ENCODE measurements around the gene PDLIM5. TPM values are rescaled to one million over a fixed set of nuclear protein-coding genes. Genes with fewer than 3 reads are reported as not detected.

Gene PDLIM5
- total RNA-seq, 3 donors from 2014 or later (not counting 1 experiment from before 2014, with no cell fraction given) = 41.8 to 94.8 (median 50.5) TPM

GRCh38 chr4:94639298-94639697 lies 187.6 kb downstream of the PDLIM5 start:
- no peak overlapping the region for H3K4me3 ChIP-seq (ENCODE audit: low read length)
- WGBS (ENCODE audit: insufficient coverage) = 90% methylated on average over 2 of the region's 2 CpGs
- Mint-ChIP-seq H3K9me3 (no peaks in the 10 kb centered on the region), H3K4me3 (no peak overlapping the region), H3K36me3 (no peaks in the 10 kb centered on the region), H3K27me3 (ENCODE audit: low read depth in 2 of 2) (no peaks in the 10 kb centered on the region), H3K4me1 (peaks cover 0 to 4% of the 10 kb centered on the region in 2 donors), H3K27ac (no peak overlapping the region)
- no peaks in the 10 kb centered on the region for H3K9me3 ChIP-seq (ENCODE audit: control insufficient read depth, insufficient read depth, low read length)
- no peak for ATAC-seq
- no peak overlapping the region for H3K27ac ChIP-seq (ENCODE audit: low read length)
- H3K36me3 ChIP-seq (ENCODE audit: control insufficient read depth, insufficient read depth, low read length) = peaks cover 3% of the 10 kb centered on the region
- TF ChIP-seq CTCF (IDR thresholded peaks at IDR 0.05) = no peak
- DNase-seq = no peak
- H3K27me3 ChIP-seq (ENCODE audit: control insufficient read depth, insufficient read depth, low read length) = no peaks in the 10 kb centered on the region
- H3K4me1 ChIP-seq (ENCODE audit: control insufficient read depth, insufficient read depth, low read length) = no peaks in the 10 kb centered on the region
- intact Hi-C loops (cut with micrococcal nuclease) = no loop called here

DNA sequence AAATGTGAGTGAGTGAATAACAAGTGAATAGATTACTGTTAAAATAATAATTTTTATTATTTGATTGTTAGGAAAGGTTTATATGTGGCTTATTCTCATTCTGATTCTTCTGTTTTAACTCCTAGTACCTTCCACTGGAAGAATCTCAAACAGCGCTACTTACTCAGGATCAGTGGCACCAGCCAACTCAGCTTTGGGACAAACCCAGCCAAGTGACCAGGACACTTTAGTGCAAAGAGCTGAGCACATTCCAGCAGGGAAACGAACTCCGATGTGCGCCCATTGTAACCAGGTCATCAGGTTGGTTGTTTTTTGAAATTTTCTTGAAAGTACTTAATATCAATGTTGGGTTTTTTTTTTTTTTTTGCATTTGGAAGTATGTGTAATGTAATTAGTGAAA lies 188.4 kb downstream of the PDLIM5 start:
- Mint-ChIP-seq H3K9me3 (no peaks in the 10 kb centered on the region), H3K27ac (no peak overlapping the region)
- 98% methylated on average over 4 of the region's 4 CpGs for WGBS (ENCODE audit: insufficient coverage)

DNA sequence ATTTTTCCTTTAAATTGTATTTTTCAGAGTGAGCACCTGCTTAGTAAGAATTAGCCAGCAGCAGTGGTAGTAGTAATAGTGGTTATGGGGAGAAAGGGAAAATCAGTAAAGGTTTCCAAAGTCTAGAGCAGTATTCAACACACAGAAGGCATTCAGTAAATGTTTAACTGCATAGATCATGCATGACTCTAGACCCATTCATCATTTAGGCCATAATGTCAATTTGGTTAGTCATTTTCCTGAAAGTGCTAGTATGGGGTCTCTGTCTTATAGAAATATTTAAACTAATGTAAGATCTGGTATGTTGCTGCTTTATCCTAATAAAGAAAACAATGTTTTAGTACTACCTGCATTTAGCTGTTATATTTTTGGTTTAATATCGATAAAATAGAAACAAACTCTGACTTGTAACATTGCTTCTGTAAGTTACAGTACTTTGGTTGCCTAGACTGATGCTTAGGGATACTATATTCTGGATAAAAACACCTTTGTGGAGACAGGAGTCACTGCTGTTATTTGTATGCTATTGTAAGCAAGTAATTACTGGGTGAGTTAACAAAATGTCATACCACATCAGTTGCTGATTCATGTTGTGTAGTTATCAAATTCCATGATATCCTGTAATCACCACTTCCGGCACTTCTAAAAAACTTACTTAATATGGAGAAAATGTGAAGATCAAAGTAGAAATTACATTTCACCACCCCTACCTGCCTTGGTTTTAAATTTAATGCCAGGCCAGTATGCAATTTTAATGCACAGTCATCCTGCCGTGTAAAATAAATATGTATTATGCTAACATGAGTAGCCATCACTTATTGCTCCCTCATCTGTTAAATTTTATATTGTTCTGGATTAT lies 190.2 kb downstream of the PDLIM5 start:
- Mint-ChIP-seq H3K9me3 (no peaks in the 10 kb centered on the region), H3K27me3 (ENCODE audit: low read depth in 2 of 2) (no peaks in the 10 kb centered on the region), H3K36me3 (no peaks in the 10 kb centered on the region), H3K4me1 (no peaks in the 10 kb centered on the region), H3K27ac (no peak overlapping the region), H3K4me3 (no peak overlapping the region)
- Histone ChIP-seq H3K4me1 (ENCODE audit: control insufficient read depth, insufficient read depth, low read length) (no peaks in the 10 kb centered on the region), H3K27me3 (ENCODE audit: control insufficient read depth, insufficient read depth, low read length) (no peaks in the 10 kb centered on the region), H3K36me3 (ENCODE audit: control insufficient read depth, insufficient read depth, low read length) (peaks cover 6% of the 10 kb centered on the region), H3K4me3 (ENCODE audit: low read length) (no peak overlapping the region), H3K9me3 (ENCODE audit: control insufficient read depth, insufficient read depth, low read length) (no peaks in the 10 kb centered on the region), H3K27ac (ENCODE audit: low read length) (no peak overlapping the region)
- intact Hi-C loops (cut with micrococcal nuclease) = no loop called here
- WGBS (ENCODE audit: insufficient coverage) = 100% methylated on average over 1 of the region's 3 CpGs
- DNase-seq = no peak
- TF ChIP-seq CTCF (IDR thresholded peaks at IDR 0.05) = no peak
- ATAC-seq = no peak

More for the DNA sequence above, 188.4 kb downstream of the PDLIM5 start:
- no peaks in the 10 kb centered on the region for H3K27me3 ChIP-seq (ENCODE audit: control insufficient read depth, insufficient read depth, low read length)
- no peak overlapping the region for H3K4me3 ChIP-seq (ENCODE audit: low read length)
- TF ChIP-seq CTCF (IDR thresholded peaks at IDR 0.05) = no peak
- Mint-ChIP-seq H3K4me1 (peaks cover 0 to 4% of the 10 kb centered on the region in 2 donors), H3K36me3 (no peaks in the 10 kb centered on the region), H3K27me3 (ENCODE audit: low read depth in 2 of 2) (no peaks in the 10 kb centered on the region), H3K4me3 (no peak overlapping the region)
- no peaks in the 10 kb centered on the region for H3K9me3 ChIP-seq (ENCODE audit: control insufficient read depth, insufficient read depth, low read length)
- intact Hi-C loops (cut with micrococcal nuclease) = no loop called here
- no peak for DNase-seq
- H3K36me3 ChIP-seq (ENCODE audit: control insufficient read depth, insufficient read depth, low read length) = peaks cover 3% of the 10 kb centered on the region
- no peak overlapping the region for H3K27ac ChIP-seq (ENCODE audit: low read length)
- H3K4me1 ChIP-seq (ENCODE audit: control insufficient read depth, insufficient read depth, low read length) = no peaks in the 10 kb centered on the region
- ATAC-seq = no peak

- no peaks in the 10 kb centered on the region for H3K9me3 ChIP-seq (ENCODE audit: control insufficient read depth, insufficient read depth, low read length)
These were observed 190.8 kb downstream of the PDLIM5 start for GRCh38 chr4:94642561-94642866.

More at GRCh38 chr4:94642561-94642866, 190.8 kb downstream of the PDLIM5 start:
- 90% methylated on average over 1 of the region's 2 CpGs for WGBS (ENCODE audit: insufficient coverage)
- intact Hi-C loops (cut with micrococcal nuclease) = no loop called here
- H3K27me3 Mint-ChIP-seq (ENCODE audit: low read depth in 2 of 2) = no peaks in the 10 kb centered on the region
- no peaks in the 10 kb centered on the region for H3K4me1 ChIP-seq (ENCODE audit: control insufficient read depth, insufficient read depth, low read length)
- H3K4me3 Mint-ChIP-seq = no peak overlapping the region
- H3K27me3 ChIP-seq (ENCODE audit: control insufficient read depth, insufficient read depth, low read length) = no peaks in the 10 kb centered on the region
- no peak for ATAC-seq
- no peak overlapping the region for H3K27ac Mint-ChIP-seq
- peaks cover 6% of the 10 kb centered on the region for H3K36me3 ChIP-seq (ENCODE audit: control insufficient read depth, insufficient read depth, low read length)
- no peaks in the 10 kb centered on the region for H3K36me3 Mint-ChIP-seq
- H3K4me1 Mint-ChIP-seq = no peaks in the 10 kb centered on the region
- no peak for DNase-seq
- no peak overlapping the region for H3K4me3 ChIP-seq (ENCODE audit: low read length)
- H3K27ac ChIP-seq (ENCODE audit: low read length) = no peak overlapping the region
- no peaks in the 10 kb centered on the region for H3K9me3 Mint-ChIP-seq
- no peak for TF ChIP-seq CTCF (IDR thresholded peaks at IDR 0.05)

Measured in natural killer cell (primary cell).